ENCODE measurements around the gene TRPV3.

Gene TRPV3

DNA sequence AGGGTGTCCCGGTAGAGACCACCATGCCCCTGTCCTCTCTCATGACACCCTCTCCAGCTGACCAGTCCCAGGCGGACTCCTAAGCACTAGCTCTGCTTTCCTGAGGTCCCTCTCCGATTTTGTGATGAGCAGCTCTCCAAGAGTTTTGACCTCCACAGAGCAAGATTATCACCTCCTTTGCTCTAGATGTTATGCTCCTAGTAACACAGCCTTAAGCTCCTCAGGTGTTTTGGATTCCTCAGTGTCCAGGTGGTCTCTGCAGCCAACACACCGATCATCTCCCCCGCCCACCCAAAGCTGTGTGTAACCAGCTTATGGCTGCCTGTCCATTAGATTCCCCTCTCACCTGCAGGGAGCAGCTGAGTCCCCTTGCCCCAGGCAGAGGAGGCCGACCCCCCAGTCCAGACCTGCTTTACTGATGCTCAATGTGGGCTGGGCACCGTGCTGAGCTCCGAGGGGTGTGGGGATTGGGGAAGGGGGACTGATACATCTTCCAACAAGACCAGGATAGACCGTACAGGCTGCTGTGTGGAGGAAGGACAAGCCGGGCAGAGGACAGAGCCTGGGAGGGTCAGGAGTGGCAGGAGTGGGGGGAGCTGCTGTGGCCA lies 2.3 kb downstream of the TRPV3 start:
- H3K4me3 ChIP-seq (replicated peaks; ENCODE audit: low read depth, low read length), result no peak overlapping the region
- TF ChIP-seq, protein P1, sequence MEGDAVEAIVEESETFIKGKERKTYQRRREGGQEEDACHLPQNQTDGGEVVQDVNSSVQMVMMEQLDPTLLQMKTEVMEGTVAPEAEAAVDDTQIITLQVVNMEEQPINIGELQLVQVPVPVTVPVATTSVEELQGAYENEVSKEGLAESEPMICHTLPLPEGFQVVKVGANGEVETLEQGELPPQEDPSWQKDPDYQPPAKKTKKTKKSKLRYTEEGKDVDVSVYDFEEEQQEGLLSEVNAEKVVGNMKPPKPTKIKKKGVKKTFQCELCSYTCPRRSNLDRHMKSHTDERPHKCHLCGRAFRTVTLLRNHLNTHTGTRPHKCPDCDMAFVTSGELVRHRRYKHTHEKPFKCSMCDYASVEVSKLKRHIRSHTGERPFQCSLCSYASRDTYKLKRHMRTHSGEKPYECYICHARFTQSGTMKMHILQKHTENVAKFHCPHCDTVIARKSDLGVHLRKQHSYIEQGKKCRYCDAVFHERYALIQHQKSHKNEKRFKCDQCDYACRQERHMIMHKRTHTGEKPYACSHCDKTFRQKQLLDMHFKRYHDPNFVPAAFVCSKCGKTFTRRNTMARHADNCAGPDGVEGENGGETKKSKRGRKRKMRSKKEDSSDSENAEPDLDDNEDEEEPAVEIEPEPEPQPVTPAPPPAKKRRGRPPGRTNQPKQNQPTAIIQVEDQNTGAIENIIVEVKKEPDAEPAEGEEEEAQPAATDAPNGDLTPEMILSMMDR (IDR thresholded peaks at IDR 0.05; ENCODE audit: low read length, missing control alignments), result no peak
- no peak for DNase-seq (ENCODE audit: low read depth)

- DNase-seq (ENCODE audit: low read depth), result no peak
- TF ChIP-seq, protein P1 (IDR thresholded peaks at IDR 0.05; ENCODE audit: low read length, missing control alignments), result no peak
- no peak overlapping the region for H3K4me3 ChIP-seq (replicated peaks; ENCODE audit: low read depth, low read length)
Measured at GRCh38 chr17:3554440-3554839, 3.2 kb downstream of the TRPV3 start.

DNA sequence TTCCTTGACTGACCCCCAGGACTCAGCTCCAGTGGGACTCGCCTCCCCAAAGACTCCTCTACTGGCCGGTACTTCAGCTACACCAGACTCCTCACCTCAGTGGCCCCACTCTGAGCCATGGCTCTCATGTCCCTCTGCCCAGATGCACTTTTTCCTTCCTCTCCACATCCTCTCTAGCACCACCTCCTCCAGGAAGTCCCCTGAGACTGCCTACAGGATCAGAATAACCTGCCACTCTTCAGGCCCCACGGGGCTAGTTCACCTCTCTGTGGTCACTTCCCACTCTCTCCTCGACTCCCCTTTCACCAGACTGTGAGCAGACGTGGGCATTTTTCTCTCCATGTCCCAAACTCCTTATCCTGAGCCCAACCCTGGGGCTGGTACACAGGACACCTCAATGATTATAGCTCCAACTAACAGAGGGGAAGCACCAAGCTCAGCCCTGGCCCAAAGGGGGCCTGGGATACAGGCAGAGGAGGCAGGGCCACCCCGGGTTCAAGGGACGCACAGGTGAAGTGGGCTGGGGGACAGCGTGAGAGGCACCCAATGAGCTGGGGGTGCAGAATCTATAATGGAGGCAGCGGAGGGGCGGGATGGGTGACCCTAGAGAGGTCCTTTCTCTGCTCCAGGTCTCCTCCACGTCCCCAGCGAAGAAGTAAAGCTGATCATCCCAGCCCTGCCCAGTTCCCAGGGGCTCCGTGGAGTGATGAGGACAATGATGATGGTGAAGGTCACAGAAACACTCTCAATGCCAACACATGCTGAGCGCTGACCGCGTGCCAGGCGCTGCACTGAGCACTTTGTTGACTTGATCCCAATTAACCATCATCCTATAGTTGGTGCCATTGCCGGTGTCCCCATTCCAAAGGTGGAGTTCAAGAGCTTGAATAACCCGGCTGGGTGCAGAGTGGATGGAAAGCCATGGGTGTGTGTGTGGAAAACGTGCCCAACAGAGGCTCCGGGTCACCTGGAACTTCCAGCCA lies 3.9 kb downstream of the TRPV3 start:
- DNase-seq (ENCODE audit: low read depth), result no peak
- TF ChIP-seq, protein P1 (IDR thresholded peaks at IDR 0.05; ENCODE audit: low read length, missing control alignments), result no peak
- H3K4me3 ChIP-seq (replicated peaks; ENCODE audit: low read depth, low read length), result no peak overlapping the region

DNA sequence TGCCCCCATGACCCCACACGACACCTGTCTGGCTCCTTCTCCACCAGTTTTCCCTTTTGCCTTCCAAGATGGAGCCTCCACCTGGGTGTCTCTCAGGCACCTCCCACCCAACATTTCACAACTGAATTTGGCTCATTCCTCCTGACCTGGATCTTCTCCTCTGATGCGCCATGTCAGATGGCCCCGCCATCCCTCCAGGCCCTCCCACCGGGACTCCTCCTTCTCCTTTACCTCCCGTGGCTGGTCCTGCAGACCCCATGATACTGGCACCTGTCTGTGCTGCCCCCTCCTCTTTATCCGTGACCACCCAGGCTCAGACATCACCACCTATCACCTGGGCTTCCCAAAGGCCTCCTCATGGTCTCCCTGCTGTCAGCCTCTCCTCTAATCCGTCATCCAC lies 4.7 kb downstream of the TRPV3 start:
- TF ChIP-seq, protein P1 (IDR thresholded peaks at IDR 0.05; ENCODE audit: low read length, missing control alignments), result no peak
- DNase-seq (ENCODE audit: low read depth), result no peak
- no peak overlapping the region for H3K4me3 ChIP-seq (replicated peaks; ENCODE audit: low read depth, low read length)

DNA sequence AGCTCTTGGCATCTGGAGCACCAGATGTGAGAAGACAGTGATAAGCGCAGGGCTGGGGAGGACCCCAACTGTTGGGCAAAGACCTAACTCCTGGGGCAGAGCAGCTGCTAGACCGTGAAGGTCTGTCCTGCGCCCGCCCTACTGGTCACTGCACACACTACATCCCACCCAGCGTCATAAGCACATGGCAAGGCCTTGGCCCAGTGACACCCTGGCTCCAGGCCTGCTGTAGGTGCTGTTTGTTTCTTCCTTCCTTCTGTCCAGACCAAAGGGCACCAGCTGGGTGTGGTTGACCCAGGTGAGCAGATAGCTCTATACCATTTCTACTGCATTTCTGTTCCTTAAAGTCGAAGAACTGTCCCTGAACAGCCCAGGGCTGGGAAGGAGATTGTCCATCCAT lies 6.4 kb downstream of the TRPV3 start:
- DNase-seq (ENCODE audit: low read depth), result no peak
- no peak overlapping the region for H3K4me3 ChIP-seq (replicated peaks; ENCODE audit: low read depth, low read length)
- TF ChIP-seq, protein P1 (IDR thresholded peaks at IDR 0.05; ENCODE audit: low read length, missing control alignments), result peak; percentile 2

DNA sequence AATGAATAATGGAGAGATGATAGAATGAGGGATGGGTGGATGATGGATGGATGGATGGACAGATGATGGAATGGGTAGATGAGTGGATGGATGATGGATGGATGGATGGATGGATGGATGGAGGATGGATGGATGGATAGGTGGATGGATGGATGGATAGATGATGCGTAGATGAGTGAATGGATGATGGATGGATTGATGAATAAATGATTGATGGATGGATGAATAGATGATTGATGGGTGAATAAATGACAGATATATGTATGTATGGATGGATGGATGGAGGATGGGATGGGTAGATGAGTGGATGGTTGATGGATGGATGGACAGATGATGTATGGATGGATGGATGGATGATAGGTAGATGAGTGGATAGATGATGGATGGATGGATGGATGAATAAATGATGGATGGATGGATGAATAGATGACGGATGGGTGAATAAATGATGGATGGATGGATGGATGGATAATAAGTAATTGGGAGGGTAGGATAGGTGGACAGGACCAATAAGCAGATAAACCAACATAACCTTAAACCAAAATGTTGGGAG lies 7.9 kb downstream of the TRPV3 start:
- TF ChIP-seq, protein P1 (IDR thresholded peaks at IDR 0.05; ENCODE audit: low read length, missing control alignments), result no peak
- no peak for DNase-seq (ENCODE audit: low read depth)
- H3K4me3 ChIP-seq (replicated peaks; ENCODE audit: low read depth, low read length), result no peak overlapping the region
